Suprapubic skin (tissue), 4 donors: ENCODE measurements around the gene TAS1R3. TPM values are rescaled to one million over a fixed set of nuclear protein-coding genes. Genes with fewer than 3 reads are reported as not detected.

Source experiments
- DNase-seq, 2 donors: peaks; one replicate each; pipeline ENCODE4 v3.0.0-alpha.2; 2019; ENCODE audit warnings: low spot score in 2 of 2
- H3K27ac ChIP-seq: fragments of 200-600 bp; sonication (generic); one replicate; pipeline ENCODE4 v1.5.1; 2019
- H3K27me3 ChIP-seq: fragments of 200-600 bp; sonication (generic); one replicate; pipeline ENCODE4 v1.5.1; 2019
- H3K36me3 ChIP-seq: fragments of 200-600 bp; sonication (generic); one replicate; pipeline ENCODE4 v1.5.1; 2019
- H3K4me1 ChIP-seq: fragments of 200-600 bp; sonication (generic); one replicate; pipeline ENCODE4 v1.5.1; 2019
- H3K4me3 ChIP-seq: fragments of 200-600 bp; sonication (generic); one replicate; pipeline ENCODE4 v1.5.1; 2019; ENCODE audit warnings: mild to moderate bottlenecking
- H3K9me3 ChIP-seq: fragments of 200-600 bp; sonication (generic); one replicate; pipeline ENCODE4 v1.5.1; 2019
- EP300 ChIP-seq: sonication (generic); formaldehyde crosslinking; IDR thresholded peaks from one replicate; pipeline ENCODE4 v1.6.1; 2017; ENCODE audit warnings: antibody characterized with exemption
- POLR2A ChIP-seq, 2 donors: fragments of 450-650 bp; IDR thresholded peaks; one replicate each; pipeline ENCODE4 v1.6.1; 2017; ENCODE audit warnings: antibody characterized with exemption in 2 of 2, mild to moderate bottlenecking in 2 of 2, moderate library complexity in 2 of 2
- POLR2AphosphoS5 ChIP-seq, 3 donors: sonication (generic); formaldehyde crosslinking; IDR thresholded peaks; one replicate each; pipeline ENCODE4 v1.6.1; 2017; ENCODE audit warnings: antibody characterized with exemption in 3 of 3
- WGBS: methylation state at CpG from one replicate; pipeline ENCODE4 v1.1.5; 2018; 5-methylcytosine and 5-hydroxymethylcytosine counted together
- total RNA-seq, 4 donors: library from RNA; depleted of rRNA; stranded (reverse); fragments of >200 nt; gene quantifications; one replicate each; pipeline ENCODE4 v1.1.0, GENCODE V29; 2016
- TF ChIP-seq, protein P1 (sequence below), 2 donors: fragments of 200-600 bp in 1 of 2; fragments of 450-650 bp in 1 of 2; sonication (generic) in 1 of 2; IDR thresholded peaks; one replicate each; pipeline ENCODE4 v1.5.1; 2016 to 2019; ENCODE audit warnings: antibody characterized with exemption in 2 of 2, mild to moderate bottlenecking in 1 of 2, moderate library complexity in 1 of 2

TAS1R3 gene
- total RNA-seq, 4 donors from 2014 or later: 0.56 to 1.8 (median 0.82) TPM

DNA sequence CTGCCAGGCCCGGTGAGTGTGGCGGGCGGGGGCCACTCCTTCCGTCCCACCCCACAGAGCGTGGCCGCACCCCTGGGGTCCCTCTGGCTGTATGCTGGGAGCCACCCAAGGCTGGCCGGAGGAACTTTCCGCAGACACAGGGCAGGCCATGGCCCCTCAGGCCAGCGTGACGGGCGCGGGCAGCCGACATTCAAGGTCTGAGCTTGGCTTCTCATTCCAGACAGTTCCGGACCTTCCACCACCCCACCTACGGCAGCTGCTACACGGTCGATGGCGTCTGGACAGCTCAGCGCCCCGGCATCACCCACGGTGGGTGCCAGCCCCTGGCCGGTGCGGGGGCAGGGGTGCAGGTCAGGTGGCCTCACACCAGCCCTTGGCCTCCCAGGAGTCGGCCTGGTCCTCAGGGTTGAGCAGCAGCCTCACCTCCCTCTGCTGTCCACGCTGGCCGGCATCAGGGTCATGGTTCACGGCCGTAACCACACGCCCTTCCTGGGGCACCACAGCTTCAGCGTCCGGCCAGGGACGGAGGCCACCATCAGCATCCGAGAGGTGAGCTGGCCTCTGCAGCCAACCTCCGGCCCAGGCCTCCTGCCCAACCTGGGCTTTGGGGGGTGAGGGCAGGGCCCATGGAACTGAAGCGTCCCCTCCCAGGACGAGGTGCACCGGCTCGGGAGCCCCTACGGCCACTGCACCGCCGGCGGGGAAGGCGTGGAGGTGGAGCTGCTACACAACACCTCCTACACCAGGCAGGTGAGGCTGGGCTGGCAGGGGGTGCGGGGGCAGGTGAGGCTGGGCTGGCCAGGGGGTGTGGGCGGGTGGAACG is 43.6 kb upstream of the TAS1R3 start:
- no peak for DNase-seq
- Histone ChIP-seq H3K27me3 (peaks cover 33% of the 10 kb centered on the region), H3K27ac (no peak overlapping the region), H3K4me3 (no peak overlapping the region), H3K4me1 (peaks cover 23% of the 10 kb centered on the region), H3K36me3 (no peaks in the 10 kb centered on the region), H3K9me3 (no peaks in the 10 kb centered on the region)
- 74% methylated on average over 7 of the region's 46 CpGs for whole genome bisulfite sequencing
- TF ChIP-seq, protein P1, sequence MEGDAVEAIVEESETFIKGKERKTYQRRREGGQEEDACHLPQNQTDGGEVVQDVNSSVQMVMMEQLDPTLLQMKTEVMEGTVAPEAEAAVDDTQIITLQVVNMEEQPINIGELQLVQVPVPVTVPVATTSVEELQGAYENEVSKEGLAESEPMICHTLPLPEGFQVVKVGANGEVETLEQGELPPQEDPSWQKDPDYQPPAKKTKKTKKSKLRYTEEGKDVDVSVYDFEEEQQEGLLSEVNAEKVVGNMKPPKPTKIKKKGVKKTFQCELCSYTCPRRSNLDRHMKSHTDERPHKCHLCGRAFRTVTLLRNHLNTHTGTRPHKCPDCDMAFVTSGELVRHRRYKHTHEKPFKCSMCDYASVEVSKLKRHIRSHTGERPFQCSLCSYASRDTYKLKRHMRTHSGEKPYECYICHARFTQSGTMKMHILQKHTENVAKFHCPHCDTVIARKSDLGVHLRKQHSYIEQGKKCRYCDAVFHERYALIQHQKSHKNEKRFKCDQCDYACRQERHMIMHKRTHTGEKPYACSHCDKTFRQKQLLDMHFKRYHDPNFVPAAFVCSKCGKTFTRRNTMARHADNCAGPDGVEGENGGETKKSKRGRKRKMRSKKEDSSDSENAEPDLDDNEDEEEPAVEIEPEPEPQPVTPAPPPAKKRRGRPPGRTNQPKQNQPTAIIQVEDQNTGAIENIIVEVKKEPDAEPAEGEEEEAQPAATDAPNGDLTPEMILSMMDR (IDR thresholded peaks at IDR 0.05): no peak
- TF ChIP-seq POLR2AphosphoS5 (IDR thresholded peaks at IDR 0.05) (no peak), POLR2A (IDR thresholded peaks at IDR 0.05) (no peak), EP300 (no peak)

DNA sequence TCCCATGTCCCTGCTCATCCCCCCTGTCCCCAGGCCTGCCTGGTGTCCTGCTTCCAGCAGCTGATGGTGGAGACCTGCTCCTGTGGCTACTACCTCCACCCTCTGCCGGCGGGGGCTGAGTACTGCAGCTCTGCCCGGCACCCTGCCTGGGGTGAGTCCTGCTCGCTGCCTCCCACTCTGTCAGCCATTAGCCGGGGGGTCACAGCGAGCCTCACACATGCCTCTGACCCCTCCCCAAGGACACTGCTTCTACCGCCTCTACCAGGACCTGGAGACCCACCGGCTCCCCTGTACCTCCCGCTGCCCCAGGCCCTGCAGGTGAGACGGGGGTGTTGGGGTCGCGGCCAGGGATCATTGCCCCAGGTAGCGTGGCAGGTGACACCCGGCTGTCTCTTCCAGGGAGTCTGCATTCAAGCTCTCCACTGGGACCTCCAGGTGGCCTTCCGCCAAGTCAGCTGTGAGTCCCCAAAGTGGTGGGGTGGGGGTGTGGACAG is 40.8 kb upstream of the TAS1R3 start:
- H3K4me3 ChIP-seq: no peak overlapping the region
- 23% methylated on average over 7 of the region's 15 CpGs for WGBS
- peaks cover 24% of the 10 kb centered on the region for H3K27me3 ChIP-seq
- TF ChIP-seq POLR2A (IDR thresholded peaks at IDR 0.05): no peak
- TF ChIP-seq POLR2AphosphoS5 (IDR thresholded peaks at IDR 0.05): no peak
- TF ChIP-seq, protein P1 (IDR thresholded peaks at IDR 0.05): peak; percentile 32 to 73
- DNase-seq: no peak
- H3K27ac ChIP-seq: no peak overlapping the region
- peaks cover 16% of the 10 kb centered on the region for H3K36me3 ChIP-seq
- H3K9me3 ChIP-seq: no peaks in the 10 kb centered on the region
- peaks cover 21% of the 10 kb centered on the region for H3K4me1 ChIP-seq

DNA sequence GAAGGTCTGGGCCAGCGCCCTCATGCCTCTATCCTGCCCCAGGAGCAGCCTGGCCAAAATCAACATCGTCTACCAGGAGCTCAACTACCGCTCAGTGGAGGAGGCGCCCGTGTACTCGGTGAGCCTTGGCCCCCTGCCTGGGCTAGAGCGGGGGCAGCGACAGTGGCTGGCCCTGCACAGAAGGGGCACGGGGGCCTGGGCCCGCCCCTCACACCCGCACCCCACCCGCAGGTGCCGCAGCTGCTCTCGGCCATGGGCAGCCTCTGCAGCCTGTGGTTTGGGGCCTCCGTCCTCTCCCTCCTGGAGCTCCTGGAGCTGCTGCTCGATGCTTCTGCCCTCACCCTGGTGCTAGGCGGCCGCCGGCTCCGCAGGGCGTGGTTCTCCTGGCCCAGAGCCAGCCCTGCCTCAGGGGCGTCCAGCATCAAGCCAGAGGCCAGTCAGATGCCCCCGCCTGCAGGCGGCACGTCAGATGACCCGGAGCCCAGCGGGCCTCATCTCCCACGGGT is 40.0 kb upstream of the TAS1R3 start:
- no peaks in the 10 kb centered on the region for H3K9me3 ChIP-seq
- H3K36me3 ChIP-seq: peaks cover 24% of the 10 kb centered on the region
- no peak overlapping the region for H3K4me3 ChIP-seq
- TF ChIP-seq, protein P1 (IDR thresholded peaks at IDR 0.05): no peak
- TF ChIP-seq POLR2AphosphoS5 (IDR thresholded peaks at IDR 0.05) (no peak), EP300 (no peak), POLR2A (IDR thresholded peaks at IDR 0.05) (no peak)
- no peak for DNase-seq
- peaks cover 16% of the 10 kb centered on the region for H3K27me3 ChIP-seq
- H3K27ac ChIP-seq: no peak overlapping the region
- H3K4me1 ChIP-seq: peaks cover 21% of the 10 kb centered on the region
- WGBS: 13% methylated on average over 7 of the region's 28 CpGs

- WGBS: 32% methylated on average over 5 of the region's 45 CpGs
- H3K4me1 ChIP-seq: peaks cover 21% of the 10 kb centered on the region
- TF ChIP-seq POLR2AphosphoS5 (IDR thresholded peaks at IDR 0.05): no peak
- TF ChIP-seq, protein P1 (IDR thresholded peaks at IDR 0.05): peak; percentile 43 to 71
- no peak for DNase-seq
- no peaks in the 10 kb centered on the region for H3K9me3 ChIP-seq
- peaks cover 11% of the 10 kb centered on the region for H3K27me3 ChIP-seq
- H3K27ac ChIP-seq: no peak overlapping the region
- H3K4me3 ChIP-seq: no peak overlapping the region
- H3K36me3 ChIP-seq: peaks cover 31% of the 10 kb centered on the region
These were observed 39.3 kb upstream of the TAS1R3 start for GRCh38 chr1:1291548-1292441.

GRCh38 chr1:1292442-1292779 is 38.7 kb upstream of the TAS1R3 start:
- peaks cover 34% of the 10 kb centered on the region for H3K36me3 ChIP-seq
- H3K4me3 ChIP-seq: no peak overlapping the region
- 73% methylated on average over 7 of the region's 9 CpGs for WGBS
- no peaks in the 10 kb centered on the region for H3K9me3 ChIP-seq
- TF ChIP-seq, protein P1 (IDR thresholded peaks at IDR 0.05): no peak
- TF ChIP-seq POLR2AphosphoS5 (IDR thresholded peaks at IDR 0.05) (no peak), EP300 (no peak), POLR2A (IDR thresholded peaks at IDR 0.05) (no peak)
- H3K27ac ChIP-seq: no peak overlapping the region
- DNase-seq: no peak
- peaks cover 21% of the 10 kb centered on the region for H3K4me1 ChIP-seq
- peaks cover 6% of the 10 kb centered on the region for H3K27me3 ChIP-seq
